WTC11 (cell line): ENCODE results near the gene NIF3L1.

Source experiments
- ATF3 ChIP-seq: sonication (generic); formaldehyde crosslinking; conservative IDR thresholded peaks from 2 replicates; pipeline ENCODE4 v1.8.1; 2022; ENCODE audit warnings: mild to moderate bottlenecking, missing genetic modification reagents
- CTCF ChIP-seq: fragments of 200-600 bp; IDR thresholded peaks from 2 replicates; pipeline ENCODE4 v1.8.0; 2022; ENCODE audit warnings: antibody characterized with exemption
- E2F5 ChIP-seq: sonication (generic); formaldehyde crosslinking; IDR thresholded peaks from 2 replicates; pipeline ENCODE4 v1.8.1; 2022; ENCODE audit warnings: mild to moderate bottlenecking, moderate library complexity, missing genetic modification reagents
- FOXK1 ChIP-seq: sonication (generic); formaldehyde crosslinking; IDR thresholded peaks from 2 replicates; pipeline ENCODE4 v1.8.0; 2022; ENCODE audit warnings: mild to moderate bottlenecking, moderate library complexity, missing genetic modification reagents
- MYBL2 ChIP-seq: sonication (generic); formaldehyde crosslinking; IDR thresholded peaks from 2 replicates; pipeline ENCODE4 v1.8.1; 2023; ENCODE audit warnings: mild to moderate bottlenecking, moderate library complexity, missing genetic modification reagents
- STAT6 ChIP-seq: sonication (generic); formaldehyde crosslinking; conservative IDR thresholded peaks from 2 replicates; pipeline ENCODE4 v1.8.1; 2023; ENCODE audit warnings: mild to moderate bottlenecking, low read depth, missing genetic modification reagents, moderate library complexity
- ZBTB21 ChIP-seq: sonication (generic); formaldehyde crosslinking; IDR thresholded peaks from 2 replicates; pipeline ENCODE4 v1.8.1; 2023; ENCODE audit warnings: mild to moderate bottlenecking, missing genetic modification reagents, borderline replicate concordance
- ZNF263 ChIP-seq: sonication (generic); formaldehyde crosslinking; IDR thresholded peaks from 2 replicates; pipeline ENCODE4 v1.8.1; 2022; ENCODE audit warnings: low read depth, mild to moderate bottlenecking, moderate library complexity, missing genetic modification reagents

GRCh38 chr2:200873560-200873959 is 15.6 kb upstream of the NIF3L1 start:
- no peak for TF ChIP-seq CTCF
- TF ChIP-seq STAT6 (CRISPR knock-in tag), result no peak
- TF ChIP-seq ZBTB21 (CRISPR knock-in tag), result no peak
- no peak for TF ChIP-seq ZNF263 (CRISPR knock-in tag)
- TF ChIP-seq ATF3, result no peak
- TF ChIP-seq E2F5 (CRISPR knock-in tag), result no peak
- TF ChIP-seq FOXK1 (CRISPR knock-in tag), result no peak
- TF ChIP-seq MYBL2 (CRISPR knock-in tag), result no peak
